Gastrocnemius medialis (tissue), 4 donors: ENCODE measurements around the gene ERVMER34-1.

Experiments
- POLR2A ChIP-seq, 2 donors: fragments of 450-650 bp; IDR thresholded peaks; one replicate each; pipeline ENCODE4 v1.6.1; 2017; ENCODE audit warnings: antibody characterized with exemption in 2 of 2, mild to moderate bottlenecking in 2 of 2, moderate library complexity in 2 of 2
- TF ChIP-seq, protein P1 (sequence below), 5 experiments: fragments of 450-650 bp in 3 of 5; fragments of 200-600 bp in 2 of 5; sonication (generic) in 2 of 5; IDR thresholded peaks in 4 of 5; conservative IDR thresholded peaks in 1 of 5; 1 replicate in 4 of 5; 2 replicates in 1 of 5; pipeline ENCODE4 v1.5.1; 2016 to 2019; ENCODE audit warnings: antibody characterized with exemption in 5 of 5, mild to moderate bottlenecking in 3 of 5, moderate library complexity in 3 of 5

DNA sequence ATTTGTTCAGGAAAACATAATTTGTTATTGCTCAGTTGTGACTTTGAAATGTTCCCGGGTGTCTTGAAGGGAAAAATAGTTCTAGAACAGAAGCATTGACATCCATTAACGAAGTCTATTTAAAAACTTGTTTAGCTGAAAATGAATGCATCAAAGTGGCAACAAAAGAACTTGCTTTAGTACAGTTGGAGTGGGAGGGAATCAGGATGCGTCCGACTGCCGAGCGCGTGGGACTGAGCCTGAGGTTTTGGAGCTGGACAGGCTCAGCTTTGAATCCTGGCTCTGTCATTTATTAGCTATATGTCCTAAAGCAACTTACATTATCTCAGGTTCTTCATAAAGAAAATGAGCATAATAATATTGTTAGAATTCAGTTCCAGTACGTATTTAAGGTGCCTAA, 9.0 kb upstream of the ERVMER34-1 start:
- TF ChIP-seq POLR2A (IDR thresholded peaks at IDR 0.05), result no peak
- TF ChIP-seq, protein P1, sequence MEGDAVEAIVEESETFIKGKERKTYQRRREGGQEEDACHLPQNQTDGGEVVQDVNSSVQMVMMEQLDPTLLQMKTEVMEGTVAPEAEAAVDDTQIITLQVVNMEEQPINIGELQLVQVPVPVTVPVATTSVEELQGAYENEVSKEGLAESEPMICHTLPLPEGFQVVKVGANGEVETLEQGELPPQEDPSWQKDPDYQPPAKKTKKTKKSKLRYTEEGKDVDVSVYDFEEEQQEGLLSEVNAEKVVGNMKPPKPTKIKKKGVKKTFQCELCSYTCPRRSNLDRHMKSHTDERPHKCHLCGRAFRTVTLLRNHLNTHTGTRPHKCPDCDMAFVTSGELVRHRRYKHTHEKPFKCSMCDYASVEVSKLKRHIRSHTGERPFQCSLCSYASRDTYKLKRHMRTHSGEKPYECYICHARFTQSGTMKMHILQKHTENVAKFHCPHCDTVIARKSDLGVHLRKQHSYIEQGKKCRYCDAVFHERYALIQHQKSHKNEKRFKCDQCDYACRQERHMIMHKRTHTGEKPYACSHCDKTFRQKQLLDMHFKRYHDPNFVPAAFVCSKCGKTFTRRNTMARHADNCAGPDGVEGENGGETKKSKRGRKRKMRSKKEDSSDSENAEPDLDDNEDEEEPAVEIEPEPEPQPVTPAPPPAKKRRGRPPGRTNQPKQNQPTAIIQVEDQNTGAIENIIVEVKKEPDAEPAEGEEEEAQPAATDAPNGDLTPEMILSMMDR (IDR thresholded peaks at IDR 0.05 in 4 of 5, conservative IDR thresholded peaks at IDR 0.05 in 1 of 5), result no peak
